ENCODE data around the gene UBR4.

The UBR4 gene

DNA sequence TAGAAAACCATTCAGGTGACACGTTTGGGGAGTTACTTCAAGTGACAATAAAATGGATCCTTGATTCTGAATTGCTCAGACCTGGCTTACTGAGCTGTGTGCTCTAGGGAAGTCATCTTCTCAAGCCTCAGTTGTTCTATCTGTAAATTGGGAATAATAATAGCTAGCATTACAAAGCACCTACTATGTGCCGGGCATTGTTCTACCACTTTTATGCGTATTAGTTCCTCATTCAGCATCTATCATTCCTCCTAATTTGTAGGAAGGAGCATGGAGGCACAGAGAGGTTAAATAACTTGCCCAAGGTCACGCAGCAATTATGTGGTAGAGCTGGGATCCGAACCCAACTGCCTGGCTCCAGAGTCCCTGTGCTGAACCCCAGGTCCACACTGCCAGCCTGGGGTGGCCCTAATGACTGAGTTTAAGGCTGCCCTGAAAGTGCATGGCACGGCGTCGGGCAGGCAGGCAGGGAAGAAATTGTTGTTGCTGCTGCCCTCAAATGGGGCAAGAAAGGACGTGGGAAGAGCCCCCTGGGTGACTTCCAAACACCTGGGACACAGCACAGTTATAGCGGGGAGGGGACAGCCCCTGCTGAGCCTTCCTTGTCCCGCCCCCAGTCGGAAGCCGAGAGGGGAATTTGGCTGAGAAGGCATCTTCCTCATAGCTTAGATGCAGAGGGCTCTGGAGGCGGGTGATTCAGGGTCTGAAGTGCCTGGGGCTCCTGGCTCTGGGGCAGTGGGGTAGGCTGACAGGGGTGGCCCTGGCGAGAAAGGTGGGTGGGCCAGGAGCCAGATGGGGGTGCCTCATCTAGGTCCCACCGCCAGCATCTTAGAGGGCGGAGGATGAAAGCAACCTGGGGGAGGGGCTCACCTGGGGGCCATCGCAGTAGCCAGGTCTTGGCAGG, 167.1 kb downstream of the UBR4 start:
- TF ChIP-seq, protein P1, sequence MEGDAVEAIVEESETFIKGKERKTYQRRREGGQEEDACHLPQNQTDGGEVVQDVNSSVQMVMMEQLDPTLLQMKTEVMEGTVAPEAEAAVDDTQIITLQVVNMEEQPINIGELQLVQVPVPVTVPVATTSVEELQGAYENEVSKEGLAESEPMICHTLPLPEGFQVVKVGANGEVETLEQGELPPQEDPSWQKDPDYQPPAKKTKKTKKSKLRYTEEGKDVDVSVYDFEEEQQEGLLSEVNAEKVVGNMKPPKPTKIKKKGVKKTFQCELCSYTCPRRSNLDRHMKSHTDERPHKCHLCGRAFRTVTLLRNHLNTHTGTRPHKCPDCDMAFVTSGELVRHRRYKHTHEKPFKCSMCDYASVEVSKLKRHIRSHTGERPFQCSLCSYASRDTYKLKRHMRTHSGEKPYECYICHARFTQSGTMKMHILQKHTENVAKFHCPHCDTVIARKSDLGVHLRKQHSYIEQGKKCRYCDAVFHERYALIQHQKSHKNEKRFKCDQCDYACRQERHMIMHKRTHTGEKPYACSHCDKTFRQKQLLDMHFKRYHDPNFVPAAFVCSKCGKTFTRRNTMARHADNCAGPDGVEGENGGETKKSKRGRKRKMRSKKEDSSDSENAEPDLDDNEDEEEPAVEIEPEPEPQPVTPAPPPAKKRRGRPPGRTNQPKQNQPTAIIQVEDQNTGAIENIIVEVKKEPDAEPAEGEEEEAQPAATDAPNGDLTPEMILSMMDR (IDR thresholded peaks at IDR 0.05; ENCODE audit: low read depth, low read length) = no peak
- no peak for DNase-seq (ENCODE audit: extremely low read depth, low read depth)

GRCh38 chr1:19040010-19040680, 169.9 kb downstream of the UBR4 start:
- no peak for DNase-seq (ENCODE audit: extremely low read depth, low read depth)
- TF ChIP-seq, protein P1 (IDR thresholded peaks at IDR 0.05; ENCODE audit: low read depth, low read length) = no peak

DNA sequence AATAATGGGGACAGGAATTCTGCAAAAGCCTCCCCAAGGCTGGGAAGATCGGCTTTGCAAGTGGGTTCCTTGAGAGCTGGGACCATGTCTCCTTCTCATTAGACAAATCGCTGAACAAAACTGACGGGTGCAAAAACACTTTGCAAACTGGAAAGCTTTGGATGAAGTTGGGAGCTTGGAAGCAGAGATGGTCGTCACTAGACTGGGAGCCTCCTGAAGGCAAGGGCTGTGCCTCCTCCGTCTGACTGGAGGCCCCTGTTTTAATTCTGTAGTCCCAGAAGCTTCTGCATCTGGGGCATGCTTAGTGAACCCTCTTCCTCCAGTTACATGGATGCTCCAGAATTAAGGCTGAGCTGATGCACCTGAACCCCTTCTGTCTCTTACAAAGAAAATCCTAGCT, 171.3 kb downstream of the UBR4 start:
- TF ChIP-seq, protein P1 (IDR thresholded peaks at IDR 0.05; ENCODE audit: low read depth, low read length) = no peak
- DNase-seq (ENCODE audit: extremely low read depth, low read depth) = no peak

DNA sequence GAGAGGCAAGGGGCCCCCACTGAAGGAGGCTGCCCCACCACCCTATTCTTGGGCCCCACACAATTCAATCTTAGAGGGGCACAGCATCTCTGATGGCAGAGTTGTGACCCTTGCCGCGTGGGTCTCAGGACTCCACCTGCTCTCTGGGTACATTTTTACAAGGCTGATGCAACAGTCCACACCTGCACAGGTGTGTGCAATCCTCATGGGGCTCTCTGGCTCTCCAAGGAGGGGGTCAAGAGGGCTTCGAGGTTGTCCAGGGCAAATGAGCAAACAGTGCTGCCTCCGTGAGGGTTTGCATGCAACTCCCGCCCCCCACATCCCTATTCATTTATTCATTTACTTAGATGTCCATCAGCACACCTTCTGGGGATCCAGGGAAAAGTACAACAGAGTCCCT, 172.0 kb downstream of the UBR4 start:
- no peak for DNase-seq (ENCODE audit: extremely low read depth, low read depth)
- TF ChIP-seq, protein P1 (IDR thresholded peaks at IDR 0.05; ENCODE audit: low read depth, low read length) = no peak

- DNase-seq (ENCODE audit: extremely low read depth, low read depth) = no peak
- TF ChIP-seq, protein P1 (IDR thresholded peaks at IDR 0.05; ENCODE audit: low read depth, low read length) = no peak
Measured at GRCh38 chr1:19037659-19038058, 172.4 kb downstream of the UBR4 start.

DNA sequence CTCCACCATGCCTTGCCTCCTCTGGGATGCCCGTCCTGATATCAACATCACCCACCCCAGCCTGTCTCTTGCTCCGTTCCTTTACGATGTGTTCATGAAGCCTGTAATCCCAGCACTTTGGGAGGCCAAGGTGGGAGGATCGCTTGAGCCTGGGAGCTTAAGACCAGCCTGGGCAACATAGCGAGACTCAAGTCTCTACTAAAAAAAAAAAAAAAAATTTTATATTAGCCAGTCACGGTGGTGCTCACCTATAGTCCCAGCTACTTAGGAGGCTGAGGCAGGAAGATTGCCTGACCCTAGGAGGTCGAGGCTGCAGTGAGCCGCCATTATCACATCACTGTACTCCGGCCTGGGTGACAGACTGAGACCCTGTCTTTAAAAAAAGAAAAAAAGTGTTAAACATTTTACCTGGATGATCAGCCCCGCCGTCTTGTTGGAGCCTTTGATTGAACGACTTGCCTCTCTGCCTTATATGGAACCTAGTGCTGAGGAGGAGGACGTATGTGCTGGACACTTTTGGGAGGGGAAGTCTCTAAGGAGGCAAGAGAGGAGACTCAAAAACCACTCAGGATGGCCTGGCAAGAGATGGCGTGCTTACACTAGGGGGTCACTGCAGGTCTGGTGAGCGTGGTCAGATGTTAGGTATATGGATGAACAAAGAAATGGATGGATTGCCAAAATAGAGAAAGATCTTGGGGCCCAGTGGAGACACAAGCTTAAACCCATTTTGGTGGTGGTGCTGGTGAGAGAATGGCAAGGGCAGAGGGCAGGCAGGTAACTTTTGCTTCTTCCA, 173.1 kb downstream of the UBR4 start:
- no peak for DNase-seq (ENCODE audit: extremely low read depth, low read depth)
- TF ChIP-seq, protein P1 (IDR thresholded peaks at IDR 0.05; ENCODE audit: low read depth, low read length) = no peak

Measured in AG09319 (cell line).